Measurements from ENCODE around the gene SLC44A4. TPM values are rescaled to one million over a fixed set of nuclear protein-coding genes. Genes with fewer than 3 reads are reported as not detected.

Gene SLC44A4
- total RNA-seq (2014; rRNA removed; shearing (Covaris generic)), result 0.37 TPM in 1 of 2 replicates, not detected in the other

GRCh38 chr6:31878726-31879125, at the start of gene SLC44A4:
TSS of gene SLC44A4 (minus strand) at chr6:31878997. CDS start at chr6:31878980, 17 bp downstream.

GRCh38 chr6:31927242-31927862, 48.6 kb upstream of the SLC44A4 start, which contains the start of gene C2:
TSS of gene C2 (plus strand) at chr6:31927717. CDS start at chr6:31927753, 36 bp downstream.

GRCh38 chr6:31901953-31902643, 23.3 kb upstream of the SLC44A4 start, which contains the start of gene ZBTB12:
TSS of gene ZBTB12 (minus strand) at chr6:31902086. CDS start at chr6:31901305, 781 bp downstream.

GRCh38 chr6:31897612-31898382, 19.0 kb upstream of the SLC44A4 start, which contains the start of gene EHMT2:
TSS of gene EHMT2 (minus strand) at chr6:31897698. CDS start at chr6:31897677, 21 bp downstream.

GRCh38 chr6:31862344-31863235, 16.2 kb downstream of the SLC44A4 start, which contains the start of gene NEU1:
TSS of gene NEU1 (minus strand) at chr6:31862821. CDS start at chr6:31862776, 45 bp downstream.

GRCh38 chr6:31827286-31828079, 51.3 kb downstream of the SLC44A4 start, which contains the start of gene HSPA1B:
TSS of gene HSPA1B (plus strand) at chr6:31827738. CDS start at chr6:31827951, 213 bp downstream.

GRCh38 chr6:31815025-31815838, 63.6 kb downstream of the SLC44A4 start, which contains the start of the genes HSPA1A and HSPA1L:
TSS of gene HSPA1A (plus strand) at chr6:31815543. CDS start at chr6:31815757, 214 bp downstream.
TSS of gene HSPA1L (minus strand) at chr6:31815283. CDS start at chr6:31811972, 3,311 bp downstream.

Small RNA genes within 50 kb of the gene (small RNA-seq; reads per million reads assigned to genes)
- gene SNORD48 (41.5 reads per million, percentile 94 among the genes with 10 or more reads in this experiment), gene SNORD52 (not detected)

Other genes starting within 250 kb of the SLC44A4 start
- 209 and 229 TPM in 2 replicates for gene BAG6, start 226.3 kb downstream of the SLC44A4 start, total RNA-seq (2014; rRNA removed; shearing (Covaris generic))
- 0.19 and 2.5 TPM in 2 replicates for gene APOM, start 223.1 kb downstream of the SLC44A4 start, total RNA-seq (2014; rRNA removed; shearing (Covaris generic))
- gene C6orf47, start 218.2 kb downstream of the SLC44A4 start, total RNA-seq (2014; rRNA removed; shearing (Covaris generic)), result 17.9 and 18.9 TPM in 2 replicates
- 31.7 and 40.6 TPM in 2 replicates for gene GPANK1, start 214.0 kb downstream of the SLC44A4 start, total RNA-seq (2014; rRNA removed; shearing (Covaris generic))
- 129 and 169 TPM in 2 replicates for gene CSNK2B, start 212.9 kb downstream of the SLC44A4 start, total RNA-seq (2014; rRNA removed; shearing (Covaris generic))
- 1.7 and 3.4 TPM in 2 replicates for gene LY6G5B, start 209.0 kb downstream of the SLC44A4 start, total RNA-seq (2014; rRNA removed; shearing (Covaris generic))
- gene LY6G5C, start 197.9 kb downstream of the SLC44A4 start, total RNA-seq (2014; rRNA removed; shearing (Covaris generic)), result 0.94 TPM in 1 of 2 replicates, not detected in the other
- 25.7 and 26.1 TPM in 2 replicates for gene ABHD16A, start 175.7 kb downstream of the SLC44A4 start, total RNA-seq (2014; rRNA removed; shearing (Covaris generic))
- gene LY6G6F, start 172.1 kb downstream of the SLC44A4 start, total RNA-seq (2014; rRNA removed; shearing (Covaris generic)), result not detected in 2 replicates
- gene LY6G6D, start 163.6 kb downstream of the SLC44A4 start, total RNA-seq (2014; rRNA removed; shearing (Covaris generic)), result not detected in 2 replicates
- not detected in 2 replicates for gene LY6G6C, start 157.3 kb downstream of the SLC44A4 start, total RNA-seq (2014; rRNA removed; shearing (Covaris generic))
- not detected in 2 replicates for gene MPIG6B, start 155.6 kb downstream of the SLC44A4 start, total RNA-seq (2014; rRNA removed; shearing (Covaris generic))
- 25.3 and 28.6 TPM in 2 replicates for gene DDAH2, start 149.7 kb downstream of the SLC44A4 start, total RNA-seq (2014; rRNA removed; shearing (Covaris generic))
- 484 and 511 TPM in 2 replicates for gene CLIC1, start 142.5 kb downstream of the SLC44A4 start, total RNA-seq (2014; rRNA removed; shearing (Covaris generic))
- gene MSH5, start 139.0 kb downstream of the SLC44A4 start, total RNA-seq (2014; rRNA removed; shearing (Covaris generic)), result 14.9 and 36.7 TPM in 2 replicates
- gene SAPCD1, start 116.3 kb downstream of the SLC44A4 start, total RNA-seq (2014; rRNA removed; shearing (Covaris generic)), result 13.0 and 13.2 TPM in 2 replicates
- 0.34 TPM in 2 replicates for gene VWA7, start 101.7 kb downstream of the SLC44A4 start, total RNA-seq (2014; rRNA removed; shearing (Covaris generic))
- gene VARS1, start 83.2 kb downstream of the SLC44A4 start, total RNA-seq (2014; rRNA removed; shearing (Covaris generic)), result 57.3 and 58.7 TPM in 2 replicates
- gene LSM2, start 72.0 kb downstream of the SLC44A4 start, total RNA-seq (2014; rRNA removed; shearing (Covaris generic)), result 39.2 and 40.2 TPM in 2 replicates
- gene HSPA1L, start 63.7 kb downstream of the SLC44A4 start, total RNA-seq (2014; rRNA removed; shearing (Covaris generic)), result 0.11 and 0.50 TPM in 2 replicates
- 37.6 and 43.8 TPM in 2 replicates for gene HSPA1A, start 63.5 kb downstream of the SLC44A4 start, total RNA-seq (2014; rRNA removed; shearing (Covaris generic))
- gene HSPA1B, start 51.3 kb downstream of the SLC44A4 start, total RNA-seq (2014; rRNA removed; shearing (Covaris generic)), result 32.0 and 46.5 TPM in 2 replicates
- 15.9 and 16.8 TPM in 2 replicates for gene NEU1, start 16.2 kb downstream of the SLC44A4 start, total RNA-seq (2014; rRNA removed; shearing (Covaris generic))
- 29.6 and 34.8 TPM in 2 replicates for gene EHMT2, start 18.7 kb upstream of the SLC44A4 start, total RNA-seq (2014; rRNA removed; shearing (Covaris generic))
- gene ZBTB12, start 23.1 kb upstream of the SLC44A4 start, total RNA-seq (2014; rRNA removed; shearing (Covaris generic)), result 5.6 and 6.4 TPM in 2 replicates
- 0.15 TPM in 1 of 2 replicates, not detected in the other for gene C2, start 48.7 kb upstream of the SLC44A4 start, total RNA-seq (2014; rRNA removed; shearing (Covaris generic))
- gene CFB, start 67.1 kb upstream of the SLC44A4 start, total RNA-seq (2014; rRNA removed; shearing (Covaris generic)), result 0.60 and 1.6 TPM in 2 replicates
- gene NELFE, start 80.0 kb upstream of the SLC44A4 start, total RNA-seq (2014; rRNA removed; shearing (Covaris generic)), result 134 and 146 TPM in 2 replicates
- gene SKIC2, start 80.2 kb upstream of the SLC44A4 start, total RNA-seq (2014; rRNA removed; shearing (Covaris generic)), result 63.1 and 63.8 TPM in 2 replicates
- gene DXO, start 93.1 kb upstream of the SLC44A4 start, total RNA-seq (2014; rRNA removed; shearing (Covaris generic)), result 19.4 and 23.9 TPM in 2 replicates
- 0.94 and 2.3 TPM in 2 replicates for gene C4A, start 103.1 kb upstream of the SLC44A4 start, total RNA-seq (2014; rRNA removed; shearing (Covaris generic))
- gene C4B, start 135.8 kb upstream of the SLC44A4 start, total RNA-seq (2014; rRNA removed; shearing (Covaris generic)), result 1.8 and 2.1 TPM in 2 replicates
- gene CYP21A2, start 159.4 kb upstream of the SLC44A4 start, total RNA-seq (2014; rRNA removed; shearing (Covaris generic)), result not detected in 2 replicates
- 1.3 and 2.7 TPM in 2 replicates for gene TNXB, start 230.3 kb upstream of the SLC44A4 start, total RNA-seq (2014; rRNA removed; shearing (Covaris generic))
- gene ATF6B, start 249.2 kb upstream of the SLC44A4 start, total RNA-seq (2014; rRNA removed; shearing (Covaris generic)), result 15.8 and 22.7 TPM in 2 replicates